ENCODE data around the gene C9orf85. TPM values are rescaled to one million over a fixed set of nuclear protein-coding genes. Genes with fewer than 3 reads are reported as not detected.
"Not testable (repeated sequence)": the region's sequence is repeated elsewhere in the genome, so short reads cannot be mapped to it uniquely, and the experiment has no call there.

The C9orf85 gene
- polyA plus RNA-seq, 2 of the 4 experiments (the other 2 are of a cell fraction) = 15.9 to 24.6 TPM

DNA sequence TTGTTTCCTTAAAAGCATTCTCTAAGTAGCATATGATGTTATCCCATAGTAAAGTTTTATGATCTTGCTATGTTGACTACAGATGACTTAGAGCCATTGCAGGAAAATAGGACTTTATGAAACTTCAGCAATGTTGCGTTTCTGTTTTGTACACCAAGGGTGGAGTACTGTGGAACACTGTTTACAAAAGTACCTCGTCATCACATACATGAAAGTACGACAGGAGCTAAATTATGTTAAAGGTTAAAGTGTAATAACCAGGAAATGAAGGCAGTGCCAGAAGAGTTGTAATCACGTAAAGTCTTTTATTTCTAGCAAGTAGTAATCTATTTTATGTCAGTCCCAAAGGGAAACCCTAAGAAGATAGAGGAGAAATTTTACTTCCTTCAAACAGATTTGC lies 50.9 kb downstream of the C9orf85 start:
- H3K4me1 ChIP-seq = no peaks in the 10 kb centered on the region
- no peak overlapping the region for H3K27ac ChIP-seq
- ChIA-PET POLR2A (no interaction called here), CTCF (interaction anchor here (0.6 kb wide), 1 partner anchor 858 kb away, joined by 3 read pairs; no protein-coding TSS in a partner anchor)
- H3K4me3 ChIP-seq = no peak overlapping the region
- no peak for FAIRE-seq
- 88% methylated on average over 4 of the region's 4 CpGs for WGBS (ENCODE audit: missing lambda C conversion rate)
- DNase-seq (ENCODE audit: low read depth in 1 of 2, low spot score in 1 of 2) = no peak
- no peak overlapping the region for H3K4me2 ChIP-seq
- no peaks in the 10 kb centered on the region for H3K9me3 ChIP-seq
- peak; percentile 6 for TF ChIP-seq MAFK (IDR thresholded peaks at IDR 0.05; ENCODE audit: partially characterized antibody)
- no peak for TF ChIP-seq EP300 (IDR thresholded peaks at IDR 0.05)
- no peak for ATAC-seq

DNA sequence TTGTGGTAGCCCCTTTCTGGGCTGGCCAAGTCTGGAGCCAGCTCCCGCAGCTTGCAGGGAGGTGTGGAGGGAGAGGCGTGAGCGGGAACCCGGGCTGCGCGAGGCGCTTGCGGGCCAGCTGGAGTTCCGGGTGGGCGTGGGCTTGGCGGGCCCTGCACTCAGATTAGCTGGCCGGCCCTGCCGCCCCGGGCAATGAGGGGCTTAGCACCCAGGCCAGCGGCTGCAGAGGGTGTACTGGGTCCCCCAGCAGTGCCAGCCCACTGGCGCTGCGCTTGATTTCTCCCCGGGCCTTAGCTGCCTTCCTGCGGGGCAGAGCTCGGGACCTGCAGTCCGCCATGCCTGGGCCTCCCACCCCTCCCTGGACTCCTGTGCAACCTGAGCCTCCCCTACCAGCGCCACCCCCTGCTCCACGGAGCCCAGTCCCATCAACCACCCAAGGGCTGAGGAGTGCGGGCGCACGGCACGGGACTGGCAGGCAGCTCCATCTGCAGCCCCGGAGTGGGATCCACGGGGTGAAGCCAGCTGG lies 52.1 kb downstream of the C9orf85 start:
- FAIRE-seq; H3K4me2 ChIP-seq; H3K27ac ChIP-seq; ATAC-seq; H3K4me1 ChIP-seq; H3K4me3 ChIP-seq; H3K9me3 ChIP-seq; DNase-seq (ENCODE audit: low read depth in 1 of 2, low spot score in 1 of 2): not testable (repeated sequence)
- ChIA-PET CTCF (interaction anchor here (0.7 to 0.8 kb wide), 2 partner anchors 13 to 61 kb away, joined by 3 read pairs; no protein-coding TSS in a partner anchor), POLR2A (interaction anchor here (1.1 kb wide), 1 partner anchor 52 kb away, joined by 4 read pairs; the partner anchor contains the start of genes ABHD17B and C9orf85)
- WGBS (ENCODE audit: missing lambda C conversion rate) = 91% methylated on average over 24 of the region's 29 CpGs

DNA sequence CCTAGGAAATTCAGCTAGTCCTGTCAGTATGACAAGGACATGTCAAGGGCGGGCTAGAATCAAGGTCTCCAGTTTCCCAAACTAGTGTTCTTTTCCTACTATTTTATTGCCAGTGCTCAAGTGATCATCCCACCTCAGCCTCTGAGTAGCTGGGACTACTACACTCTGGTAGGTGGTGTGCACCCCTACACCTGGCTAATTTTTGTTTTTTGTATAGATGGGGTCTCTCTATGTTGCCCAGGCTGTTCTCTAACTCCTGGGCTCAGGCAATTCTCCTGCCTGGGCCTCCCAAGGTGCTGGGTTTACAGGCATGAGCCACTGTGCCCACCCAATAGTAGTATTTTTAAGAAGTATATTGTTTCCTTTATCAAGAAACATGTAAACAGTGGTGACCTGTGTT lies 54.0 kb downstream of the C9orf85 start:
- no peak for TF ChIP-seq SREBF2 (IDR thresholded peaks at IDR 0.05)
- no peak for TF ChIP-seq NPAS2 (CRISPR knock-in tag; IDR thresholded peaks at IDR 0.05; ENCODE audit: borderline replicate concordance)
- TF ChIP-seq, protein P1, sequence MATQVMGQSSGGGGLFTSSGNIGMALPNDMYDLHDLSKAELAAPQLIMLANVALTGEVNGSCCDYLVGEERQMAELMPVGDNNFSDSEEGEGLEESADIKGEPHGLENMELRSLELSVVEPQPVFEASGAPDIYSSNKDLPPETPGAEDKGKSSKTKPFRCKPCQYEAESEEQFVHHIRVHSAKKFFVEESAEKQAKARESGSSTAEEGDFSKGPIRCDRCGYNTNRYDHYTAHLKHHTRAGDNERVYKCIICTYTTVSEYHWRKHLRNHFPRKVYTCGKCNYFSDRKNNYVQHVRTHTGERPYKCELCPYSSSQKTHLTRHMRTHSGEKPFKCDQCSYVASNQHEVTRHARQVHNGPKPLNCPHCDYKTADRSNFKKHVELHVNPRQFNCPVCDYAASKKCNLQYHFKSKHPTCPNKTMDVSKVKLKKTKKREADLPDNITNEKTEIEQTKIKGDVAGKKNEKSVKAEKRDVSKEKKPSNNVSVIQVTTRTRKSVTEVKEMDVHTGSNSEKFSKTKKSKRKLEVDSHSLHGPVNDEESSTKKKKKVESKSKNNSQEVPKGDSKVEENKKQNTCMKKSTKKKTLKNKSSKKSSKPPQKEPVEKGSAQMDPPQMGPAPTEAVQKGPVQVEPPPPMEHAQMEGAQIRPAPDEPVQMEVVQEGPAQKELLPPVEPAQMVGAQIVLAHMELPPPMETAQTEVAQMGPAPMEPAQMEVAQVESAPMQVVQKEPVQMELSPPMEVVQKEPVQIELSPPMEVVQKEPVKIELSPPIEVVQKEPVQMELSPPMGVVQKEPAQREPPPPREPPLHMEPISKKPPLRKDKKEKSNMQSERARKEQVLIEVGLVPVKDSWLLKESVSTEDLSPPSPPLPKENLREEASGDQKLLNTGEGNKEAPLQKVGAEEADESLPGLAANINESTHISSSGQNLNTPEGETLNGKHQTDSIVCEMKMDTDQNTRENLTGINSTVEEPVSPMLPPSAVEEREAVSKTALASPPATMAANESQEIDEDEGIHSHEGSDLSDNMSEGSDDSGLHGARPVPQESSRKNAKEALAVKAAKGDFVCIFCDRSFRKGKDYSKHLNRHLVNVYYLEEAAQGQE (IDR thresholded peaks at IDR 0.05) = no peak
- no peak for TF ChIP-seq NR3C1 (IDR thresholded peaks at IDR 0.05)
- TF ChIP-seq, protein P2, sequence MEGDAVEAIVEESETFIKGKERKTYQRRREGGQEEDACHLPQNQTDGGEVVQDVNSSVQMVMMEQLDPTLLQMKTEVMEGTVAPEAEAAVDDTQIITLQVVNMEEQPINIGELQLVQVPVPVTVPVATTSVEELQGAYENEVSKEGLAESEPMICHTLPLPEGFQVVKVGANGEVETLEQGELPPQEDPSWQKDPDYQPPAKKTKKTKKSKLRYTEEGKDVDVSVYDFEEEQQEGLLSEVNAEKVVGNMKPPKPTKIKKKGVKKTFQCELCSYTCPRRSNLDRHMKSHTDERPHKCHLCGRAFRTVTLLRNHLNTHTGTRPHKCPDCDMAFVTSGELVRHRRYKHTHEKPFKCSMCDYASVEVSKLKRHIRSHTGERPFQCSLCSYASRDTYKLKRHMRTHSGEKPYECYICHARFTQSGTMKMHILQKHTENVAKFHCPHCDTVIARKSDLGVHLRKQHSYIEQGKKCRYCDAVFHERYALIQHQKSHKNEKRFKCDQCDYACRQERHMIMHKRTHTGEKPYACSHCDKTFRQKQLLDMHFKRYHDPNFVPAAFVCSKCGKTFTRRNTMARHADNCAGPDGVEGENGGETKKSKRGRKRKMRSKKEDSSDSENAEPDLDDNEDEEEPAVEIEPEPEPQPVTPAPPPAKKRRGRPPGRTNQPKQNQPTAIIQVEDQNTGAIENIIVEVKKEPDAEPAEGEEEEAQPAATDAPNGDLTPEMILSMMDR (IDR thresholded peaks at IDR 0.05) = no peak
- TF ChIP-seq, protein P3, sequence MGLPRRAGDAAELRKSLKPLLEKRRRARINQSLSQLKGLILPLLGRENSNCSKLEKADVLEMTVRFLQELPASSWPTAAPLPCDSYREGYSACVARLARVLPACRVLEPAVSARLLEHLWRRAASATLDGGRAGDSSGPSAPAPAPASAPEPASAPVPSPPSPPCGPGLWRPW (IDR thresholded peaks at IDR 0.05) = no peak
- TF ChIP-seq PHF8 (IDR thresholded peaks at IDR 0.05; ENCODE audit: borderline replicate concordance, low read depth) = no peak
- TF ChIP-seq ZNF302 (CRISPR knock-in tag; IDR thresholded peaks at IDR 0.05) = no peak
- TF ChIP-seq, protein P4, sequence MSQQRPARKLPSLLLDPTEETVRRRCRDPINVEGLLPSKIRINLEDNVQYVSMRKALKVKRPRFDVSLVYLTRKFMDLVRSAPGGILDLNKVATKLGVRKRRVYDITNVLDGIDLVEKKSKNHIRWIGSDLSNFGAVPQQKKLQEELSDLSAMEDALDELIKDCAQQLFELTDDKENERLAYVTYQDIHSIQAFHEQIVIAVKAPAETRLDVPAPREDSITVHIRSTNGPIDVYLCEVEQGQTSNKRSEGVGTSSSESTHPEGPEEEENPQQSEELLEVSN (IDR thresholded peaks at IDR 0.05; ENCODE audit: borderline replicate concordance, low read depth) = no peak
- no peak for TF ChIP-seq RARB (CRISPR knock-in tag; IDR thresholded peaks at IDR 0.05)
- TF ChIP-seq RFX5 (IDR thresholded peaks at IDR 0.05) = no peak
- no peak for ATAC-seq
- no peak overlapping the region for H3K4me3 ChIP-seq
- peaks cover 13% of the 10 kb centered on the region; the same call in 2 of the 3 replicates for H3K9me3 ChIP-seq
- no peak overlapping the region for H3K4me2 ChIP-seq
- H3K4me1 ChIP-seq = no peaks in the 10 kb centered on the region
- no peak for FAIRE-seq
- WGBS (ENCODE audit: missing lambda C conversion rate) = 86% methylated on average over 1 of the region's 1 CpG
- ChIA-PET CTCF (no interaction called here), POLR2A (no interaction called here)
- H3K27ac ChIP-seq = no peak overlapping the region
- no peak for DNase-seq (ENCODE audit: low read depth in 1 of 2, low spot score in 1 of 2)
